IMR-90 (cell line): ENCODE measurements around the gene TMC3. TPM values are rescaled to one million over a fixed set of nuclear protein-coding genes. Genes with fewer than 3 reads are reported as not detected.

ENCODE experiments used
- ATAC-seq: fragments of 200-7000 bp; cut with Tn5 transposase; 2 replicates; pipeline ENCODE4 v1.9.1; 2020; ENCODE audit warnings: low read depth, mild to moderate bottlenecking, moderate library complexity
- BruUV-seq: library from RNA; stranded (reverse); fragments of 400-500 nt; replicated peaks from 2 replicates; lab custom pipeline; 2021; lab: Mats Ljungman, UMichigan
- CTCF ChIA-PET: fragments of 300-600 bp; formaldehyde crosslinking; extraction: SDS; loops from one replicate; lab custom pipeline; 2021; ENCODE audit warnings: antibody characterized with exemption; lab: Yijun Ruan, JAX
- POLR2A ChIA-PET: fragments of 300-600 bp; sonication (Branson Sonifier 250); formaldehyde crosslinking; loops from one replicate; lab custom pipeline; 2022; ENCODE audit warnings: antibody characterized with exemption; ENCODE audit not compliant: unreplicated experiment; lab: Charles Lee
- DNase-seq: peaks from one replicate; pipeline ENCODE4 v3.0.0; 2013
- H2AFZ ChIP-seq: replicated peaks from 2 replicates; pipeline ENCODE3; 2013; ENCODE audit warnings: low read length, mild to moderate bottlenecking; ENCODE audit not compliant: poor library complexity
- H2AK5ac ChIP-seq: 2 replicates; pipeline ENCODE4 v1.6.1; 2013; ENCODE audit warnings: low read depth, low read length, inconsistent platforms
- H2AK9ac ChIP-seq: replicated peaks from 2 replicates; pipeline ENCODE3; 2013; ENCODE audit warnings: mild to moderate bottlenecking, low read depth, low read length, moderate library complexity; ENCODE audit not compliant: poor library complexity
- H2BK120ac ChIP-seq: 2 replicates; pipeline ENCODE4 v1.6.1; 2013; ENCODE audit warnings: low read depth, low read length, inconsistent platforms
- H2BK15ac ChIP-seq: 3 replicates; pipeline ENCODE4 v1.6.1; 2013; ENCODE audit warnings: low read depth, low read length, inconsistent platforms
- H2BK20ac ChIP-seq: 2 replicates; pipeline ENCODE4 v1.6.1; 2013; ENCODE audit warnings: low read depth, mild to moderate bottlenecking, inconsistent platforms, low read length, moderate library complexity
- H2BK5ac ChIP-seq: 2 replicates; pipeline ENCODE4 v1.6.1; 2013; ENCODE audit warnings: mild to moderate bottlenecking, low read depth, low read length, inconsistent platforms; ENCODE audit not compliant: poor library complexity, severe bottlenecking
- H3K14ac ChIP-seq: replicated peaks from 2 replicates; pipeline ENCODE4 v1.6.1; 2013; ENCODE audit warnings: low read depth, low read length, inconsistent platforms
- H3K18ac ChIP-seq: 2 replicates; pipeline ENCODE4 v1.6.1; 2013; ENCODE audit warnings: low read depth, low read length, control low read depth
- H3K23ac ChIP-seq: 2 replicates; pipeline ENCODE4 v1.6.1; 2013; ENCODE audit warnings: low read depth, low read length, inconsistent platforms
- H3K27ac ChIP-seq: 2 replicates; pipeline ENCODE4 v1.5.1; 2013; ENCODE audit warnings: mild to moderate bottlenecking, control low read depth, low read length; ENCODE audit not compliant: insufficient read depth
- H3K27me3 ChIP-seq: 2 replicates; pipeline ENCODE4 v1.6.1; 2013; ENCODE audit warnings: low read length; ENCODE audit not compliant: control insufficient read depth, insufficient read depth
- H3K36me3 ChIP-seq: 2 replicates; pipeline ENCODE4 v1.6.1; 2013; ENCODE audit warnings: low read length, mixed read lengths; ENCODE audit not compliant: control insufficient read depth, insufficient read depth
- H3K4ac ChIP-seq: 2 replicates; pipeline ENCODE4 v1.6.1; 2013; ENCODE audit warnings: low read depth, low read length, inconsistent platforms
- H3K4me1 ChIP-seq: 2 replicates; pipeline ENCODE4 v1.6.1; 2013; ENCODE audit warnings: low read length, mixed read lengths; ENCODE audit not compliant: control insufficient read depth, insufficient read depth
- H3K4me2 ChIP-seq: 2 replicates; pipeline ENCODE4 v1.6.1; 2013; ENCODE audit warnings: low read depth, mild to moderate bottlenecking, control low read depth, low read length, moderate library complexity
- H3K4me3 ChIP-seq: 2 replicates; pipeline ENCODE4 v1.5.1; 2013; ENCODE audit warnings: low read depth, mild to moderate bottlenecking, control low read depth, low read length, moderate library complexity; ENCODE audit not compliant: insufficient read depth
- H3K56ac ChIP-seq: 2 replicates; pipeline ENCODE4 v1.6.1; 2013; ENCODE audit warnings: low read length, inconsistent platforms; ENCODE audit not compliant: insufficient read depth; ENCODE audit errors: extremely low read depth
- H3K79me1 ChIP-seq, 2 experiments: 2 replicates each; pipeline ENCODE4 v1.6.1; 2013; ENCODE audit warnings: low read length in 2 of 2, inconsistent platforms in 1 of 2, low read depth in 1 of 2
- H3K9ac ChIP-seq: 2 replicates; pipeline ENCODE4 v1.6.1; 2013; ENCODE audit warnings: low read depth, low read length, control low read depth
- H3K9me1 ChIP-seq: 2 replicates; pipeline ENCODE4 v1.6.1; 2013; ENCODE audit warnings: low read length, inconsistent platforms; ENCODE audit not compliant: insufficient read depth
- H3K9me3 ChIP-seq: 2 replicates; pipeline ENCODE4 v1.6.1; 2013; ENCODE audit warnings: low read length; ENCODE audit not compliant: control insufficient read depth, insufficient read depth
- H4K20me1 ChIP-seq: 2 replicates; pipeline ENCODE4 v1.6.1; 2013; ENCODE audit warnings: low read length, inconsistent platforms; ENCODE audit not compliant: insufficient read depth
- H4K5ac ChIP-seq: 2 replicates; pipeline ENCODE4 v1.6.1; 2013; ENCODE audit warnings: mild to moderate bottlenecking, low read depth, low read length, control low read depth
- H4K8ac ChIP-seq, 2 experiments: 2 replicates each; pipeline ENCODE4 v1.6.1; 2013; ENCODE audit warnings: low read depth in 2 of 2, low read length in 2 of 2, control low read depth in 1 of 2, inconsistent platforms in 1 of 2
- H4K91ac ChIP-seq: 2 replicates; pipeline ENCODE4 v1.6.1; 2013; ENCODE audit warnings: low read depth, low read length, inconsistent platforms; ENCODE audit not compliant: insufficient read depth
- BHLHE40 ChIP-seq: fragments of 150-350 bp; IDR thresholded peaks from 2 replicates; pipeline ENCODE4 v1.6.1; 2016; ENCODE audit warnings: mild to moderate bottlenecking, low read depth, low read length
- CEBPB ChIP-seq: IDR thresholded peaks from 2 replicates; pipeline ENCODE4 v1.6.1; 2012; ENCODE audit warnings: low read depth, low read length, improper control_type of control experiment
- CHD1 ChIP-seq: IDR thresholded peaks from 2 replicates; pipeline ENCODE4 v1.6.1; 2012; ENCODE audit warnings: low read depth, low read length, improper control_type of control experiment
- FOS ChIP-seq: fragments of 150-350 bp; IDR thresholded peaks from 2 replicates; pipeline ENCODE4 v1.6.1; 2016; ENCODE audit warnings: low read depth, low read length
- MAFK ChIP-seq: IDR thresholded peaks from 2 replicates; pipeline ENCODE4 v1.6.1; 2012; ENCODE audit warnings: low read depth, low read length, improper control_type of control experiment
- MAZ ChIP-seq: IDR thresholded peaks from 2 replicates; pipeline ENCODE4 v1.6.1; 2012; ENCODE audit warnings: low read depth, mild to moderate bottlenecking, low read length, improper control_type of control experiment, moderate library complexity, borderline replicate concordance
- MXI1 ChIP-seq: IDR thresholded peaks from 2 replicates; pipeline ENCODE4 v1.6.1; 2012; ENCODE audit warnings: low read depth, mild to moderate bottlenecking, low read length, moderate library complexity, borderline replicate concordance
- NFE2L2 ChIP-seq: fragments of 150-350 bp; IDR thresholded peaks from 2 replicates; pipeline ENCODE4 v1.6.1; 2016; ENCODE audit warnings: low read depth, mild to moderate bottlenecking, low read length
- POLR2A ChIP-seq: IDR thresholded peaks from 2 replicates; pipeline ENCODE4 v1.6.1; 2012; ENCODE audit warnings: mild to moderate bottlenecking, low read depth, low read length
- RAD21 ChIP-seq: IDR thresholded peaks from 2 replicates; pipeline ENCODE4 v1.6.1; 2012; ENCODE audit warnings: low read length, improper control_type of control experiment
- RCOR1 ChIP-seq: IDR thresholded peaks from 2 replicates; pipeline ENCODE4 v1.6.1; 2012; ENCODE audit warnings: mild to moderate bottlenecking, low read length, improper control_type of control experiment; ENCODE audit not compliant: insufficient replicate concordance
- RFX5 ChIP-seq: IDR thresholded peaks from 2 replicates; pipeline ENCODE4 v1.8.0; 2012; ENCODE audit warnings: low read depth, mild to moderate bottlenecking, low read length, moderate library complexity
- SMC3 ChIP-seq: fragments of 150-350 bp; IDR thresholded peaks from 2 replicates; pipeline ENCODE4 v1.6.1; 2016; ENCODE audit warnings: low read depth, mild to moderate bottlenecking, antibody characterized with exemption, low read length, moderate library complexity
- WGBS, 2 experiments: methylation state at CpG; one replicate each; pipeline versions ENCODE4 v1.1.5 to v1.1.7; 2013; ENCODE audit warnings: missing lambda C conversion rate in 2 of 2; ENCODE audit not compliant: insufficient read length in 1 of 2; ENCODE audit errors: extremely low coverage in 2 of 2; 5-methylcytosine and 5-hydroxymethylcytosine counted together
- dilution Hi-C: fragments of 300-500 bp; cut with HindIII; formaldehyde crosslinking; loops from one replicate; pipeline ENCODE4 v1.14.3; 2018; ENCODE audit warnings: low sequenced_read_pairs; ENCODE audit not compliant: unreplicated experiment
- in situ Hi-C: fragments of 300-500 bp; cut with MboI; formaldehyde crosslinking; loops from 3 replicates; pipeline ENCODE4 v1.14.3; 2019; ENCODE audit warnings: low sequenced_read_pairs, inconsistent platforms, mixed read lengths
- intact Hi-C: fragments of 100-400 bp; cut with micrococcal nuclease; formaldehyde crosslinking; loops from 2 replicates; pipeline ENCODE4 v1.10.0; 2022
- polyA plus RNA-seq, 3 experiments: library from polyadenylated mRNA; depleted of rRNA; stranded (reverse); fragments of >200 nt; gene quantifications; 2 replicates each; pipeline ENCODE4 v1.2.3, GENCODE V29; 2012; ENCODE audit warnings: low replicate concordance in 1 of 3
- total RNA-seq: library from RNA; depleted of rRNA; stranded (reverse); fragments of >200 nt; gene quantifications from 2 replicates; pipeline ENCODE4 v1.2.3, GENCODE V29; 2012
- TF ChIP-seq, protein P1 (sequence below): fragments of 150-350 bp; IDR thresholded peaks from 2 replicates; pipeline ENCODE4 v1.6.1; 2016; ENCODE audit warnings: low read depth, mild to moderate bottlenecking, low read length, moderate library complexity, borderline replicate concordance
- TF ChIP-seq, protein P2 (sequence below): conservative IDR thresholded peaks from 2 replicates; pipeline ENCODE4 v1.5.1; 2012; ENCODE audit warnings: mild to moderate bottlenecking, low read depth, low read length, improper control_type of control experiment
- TF ChIP-seq, protein P3 (sequence below): fragments of 150-350 bp; IDR thresholded peaks from 2 replicates; pipeline ENCODE4 v1.6.1; 2017; ENCODE audit warnings: mild to moderate bottlenecking, antibody characterized with exemption, low read length, low read depth

TMC3 gene
- total and polyA plus RNA-seq, 2 of the 4 experiments (the other 2 are of a cell fraction): not detected

DNA sequence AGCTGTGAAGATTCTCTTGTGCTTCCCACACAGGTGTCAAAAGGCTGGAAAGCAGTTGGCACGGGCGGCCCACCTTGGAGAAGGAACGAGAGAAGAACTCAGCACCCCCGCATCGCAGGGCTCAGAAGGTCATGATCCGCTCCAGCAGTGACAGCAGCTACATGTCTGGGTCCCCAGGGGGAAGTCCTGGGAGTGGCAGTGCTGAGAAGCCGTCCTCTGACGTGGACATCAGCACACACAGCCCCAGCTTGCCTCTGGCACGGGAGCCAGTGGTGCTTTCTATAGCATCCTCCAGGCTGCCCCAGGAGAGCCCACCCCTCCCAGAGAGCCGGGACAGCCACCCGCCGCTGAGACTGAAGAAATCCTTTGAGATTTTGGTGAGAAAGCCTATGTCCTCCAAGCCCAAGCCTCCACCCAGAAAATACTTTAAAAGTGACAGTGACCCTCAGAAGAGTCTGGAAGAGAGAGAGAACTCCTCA is 81.5 kb downstream of the TMC3 start:
- CTCF ChIA-PET: interaction anchor here (1.5 kb wide), 1 partner anchor 26 kb away, joined by 8 read pairs; no protein-coding TSS in a partner anchor

More for the DNA sequence above, 81.5 kb downstream of the TMC3 start:
- Histone ChIP-seq H2AK5ac (no peak overlapping the region), H3K23ac (no peak overlapping the region), H3K56ac (no peak overlapping the region), H2BK120ac (no peak overlapping the region), H4K8ac (no peak overlapping the region), H4K20me1 (no peaks in the 10 kb centered on the region), H3K4me1 (no peaks in the 10 kb centered on the region), H2AFZ (no peak overlapping the region), H2BK15ac (no peak overlapping the region), H2BK5ac (no peak overlapping the region), H3K14ac (no peak overlapping the region), H3K4me3 (no peak overlapping the region), H2AK9ac (no peak overlapping the region), H3K4me2 (no peak overlapping the region), H3K4ac (no peak overlapping the region), H4K5ac (no peak overlapping the region), H3K79me1 (no peaks in the 10 kb centered on the region), H3K9ac (no peak overlapping the region), H2BK20ac (no peak overlapping the region), H3K27ac (no peak overlapping the region), H3K9me3 (no peaks in the 10 kb centered on the region), H4K91ac (no peak overlapping the region), H3K36me3 (peaks cover 16% of the 10 kb centered on the region; the same call in 1 of the 2 replicates), H3K27me3 (no peaks in the 10 kb centered on the region), H3K18ac (no peak overlapping the region), H3K9me1 (peaks cover 17% of the 10 kb centered on the region)
- intact Hi-C loops (no loop called here), dilution Hi-C loops (no loop called here), in situ Hi-C loops (no loop called here)
- POLR2A ChIA-PET: no interaction called here
- no TSS peak for BruUV-seq
- TF ChIP-seq, protein P1, sequence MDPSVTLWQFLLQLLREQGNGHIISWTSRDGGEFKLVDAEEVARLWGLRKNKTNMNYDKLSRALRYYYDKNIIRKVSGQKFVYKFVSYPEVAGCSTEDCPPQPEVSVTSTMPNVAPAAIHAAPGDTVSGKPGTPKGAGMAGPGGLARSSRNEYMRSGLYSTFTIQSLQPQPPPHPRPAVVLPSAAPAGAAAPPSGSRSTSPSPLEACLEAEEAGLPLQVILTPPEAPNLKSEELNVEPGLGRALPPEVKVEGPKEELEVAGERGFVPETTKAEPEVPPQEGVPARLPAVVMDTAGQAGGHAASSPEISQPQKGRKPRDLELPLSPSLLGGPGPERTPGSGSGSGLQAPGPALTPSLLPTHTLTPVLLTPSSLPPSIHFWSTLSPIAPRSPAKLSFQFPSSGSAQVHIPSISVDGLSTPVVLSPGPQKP: no peak
- TF ChIP-seq CHD1: no peak
- no peak for TF ChIP-seq FOS
- TF ChIP-seq MAFK: no peak
- no peak for TF ChIP-seq POLR2A
- TF ChIP-seq MXI1: no peak
- no peak for TF ChIP-seq CEBPB
- TF ChIP-seq RFX5: no peak
- no peak for TF ChIP-seq RCOR1
- no peak for TF ChIP-seq MAZ
- no peak for TF ChIP-seq NFE2L2
- TF ChIP-seq, protein P2, sequence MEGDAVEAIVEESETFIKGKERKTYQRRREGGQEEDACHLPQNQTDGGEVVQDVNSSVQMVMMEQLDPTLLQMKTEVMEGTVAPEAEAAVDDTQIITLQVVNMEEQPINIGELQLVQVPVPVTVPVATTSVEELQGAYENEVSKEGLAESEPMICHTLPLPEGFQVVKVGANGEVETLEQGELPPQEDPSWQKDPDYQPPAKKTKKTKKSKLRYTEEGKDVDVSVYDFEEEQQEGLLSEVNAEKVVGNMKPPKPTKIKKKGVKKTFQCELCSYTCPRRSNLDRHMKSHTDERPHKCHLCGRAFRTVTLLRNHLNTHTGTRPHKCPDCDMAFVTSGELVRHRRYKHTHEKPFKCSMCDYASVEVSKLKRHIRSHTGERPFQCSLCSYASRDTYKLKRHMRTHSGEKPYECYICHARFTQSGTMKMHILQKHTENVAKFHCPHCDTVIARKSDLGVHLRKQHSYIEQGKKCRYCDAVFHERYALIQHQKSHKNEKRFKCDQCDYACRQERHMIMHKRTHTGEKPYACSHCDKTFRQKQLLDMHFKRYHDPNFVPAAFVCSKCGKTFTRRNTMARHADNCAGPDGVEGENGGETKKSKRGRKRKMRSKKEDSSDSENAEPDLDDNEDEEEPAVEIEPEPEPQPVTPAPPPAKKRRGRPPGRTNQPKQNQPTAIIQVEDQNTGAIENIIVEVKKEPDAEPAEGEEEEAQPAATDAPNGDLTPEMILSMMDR: no peak
- no peak for TF ChIP-seq RAD21
- no peak for TF ChIP-seq BHLHE40
- no peak for TF ChIP-seq SMC3
- TF ChIP-seq, protein P3, sequence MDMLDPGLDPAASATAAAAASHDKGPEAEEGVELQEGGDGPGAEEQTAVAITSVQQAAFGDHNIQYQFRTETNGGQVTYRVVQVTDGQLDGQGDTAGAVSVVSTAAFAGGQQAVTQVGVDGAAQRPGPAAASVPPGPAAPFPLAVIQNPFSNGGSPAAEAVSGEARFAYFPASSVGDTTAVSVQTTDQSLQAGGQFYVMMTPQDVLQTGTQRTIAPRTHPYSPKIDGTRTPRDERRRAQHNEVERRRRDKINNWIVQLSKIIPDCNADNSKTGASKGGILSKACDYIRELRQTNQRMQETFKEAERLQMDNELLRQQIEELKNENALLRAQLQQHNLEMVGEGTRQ: no peak
- 80% methylated on average over 2 of the region's 12 CpGs; no CpG with 5 or more reads in 1 of the 2 experiments for WGBS, 2 experiments
- ATAC-seq: no peak
- no peak for DNase-seq
